Lower leg skin (tissue), 3 donors: ENCODE measurements around the gene CCDC78.

Source experiments
- CTCF ChIP-seq, 3 donors: fragments of 450-650 bp; IDR thresholded peaks; one replicate each; pipeline ENCODE4 v1.5.1; 2016; ENCODE audit warnings: antibody characterized with exemption in 3 of 3, mild to moderate bottlenecking in 3 of 3, moderate library complexity in 2 of 3
- POLR2A ChIP-seq, 2 donors: fragments of 450-650 bp; IDR thresholded peaks; one replicate each; pipeline ENCODE4 v1.6.1; 2016 to 2017; ENCODE audit warnings: antibody characterized with exemption in 2 of 2, mild to moderate bottlenecking in 1 of 2, moderate library complexity in 1 of 2

GRCh38 chr16:708019-708418, 18.2 kb downstream of the CCDC78 start:
- no peak for TF ChIP-seq CTCF (IDR thresholded peaks at IDR 0.05)
- TF ChIP-seq POLR2A (IDR thresholded peaks at IDR 0.05): no peak
